ENCODE results near the gene ADAM33.

The ADAM33 gene

GRCh38 chr20:3679749-3680700 lies 1.8 kb downstream of the ADAM33 start:
- TF ChIP-seq ZFX (IDR thresholded peaks at IDR 0.05; ENCODE audit: borderline replicate concordance), result no peak
- TF ChIP-seq CTCF (IDR thresholded peaks at IDR 0.05), result no peak
- H3K27ac ChIP-seq, result no peak overlapping the region

- H3K27ac ChIP-seq, result no peak overlapping the region
- no peak for TF ChIP-seq ZFX (IDR thresholded peaks at IDR 0.05; ENCODE audit: borderline replicate concordance)
- TF ChIP-seq CTCF (IDR thresholded peaks at IDR 0.05), result no peak
Measured at GRCh38 chr20:3678856-3679720, 2.7 kb downstream of the ADAM33 start.

GRCh38 chr20:3678198-3678597 lies 3.6 kb downstream of the ADAM33 start:
- TF ChIP-seq CTCF (IDR thresholded peaks at IDR 0.05) (no peak), ZFX (IDR thresholded peaks at IDR 0.05; ENCODE audit: borderline replicate concordance) (no peak)

GRCh38 chr20:3677733-3678132 lies 4.1 kb downstream of the ADAM33 start:
- no peak for TF ChIP-seq CTCF (IDR thresholded peaks at IDR 0.05)
- TF ChIP-seq ZFX (IDR thresholded peaks at IDR 0.05; ENCODE audit: borderline replicate concordance), result no peak
- H3K27ac ChIP-seq, result no peak overlapping the region

More at GRCh38 chr20:3678198-3678597, 3.6 kb downstream of the ADAM33 start:
- H3K27ac ChIP-seq, result no peak overlapping the region

- TF ChIP-seq ZFX (IDR thresholded peaks at IDR 0.05; ENCODE audit: borderline replicate concordance) (no peak), CTCF (IDR thresholded peaks at IDR 0.05) (no peak)
- no peak overlapping the region for H3K27ac ChIP-seq
Measured at GRCh38 chr20:3674995-3675900, 6.6 kb downstream of the ADAM33 start.

GRCh38 chr20:3674447-3674846 lies 7.4 kb downstream of the ADAM33 start:
- no peak overlapping the region for H3K27ac ChIP-seq
- TF ChIP-seq CTCF (IDR thresholded peaks at IDR 0.05) (no peak), ZFX (IDR thresholded peaks at IDR 0.05; ENCODE audit: borderline replicate concordance) (no peak)
